Calu3 (cell line): Measurements from ENCODE around the gene AFF4. TPM values are rescaled to one million over a fixed set of nuclear protein-coding genes. Genes with fewer than 3 reads are reported as not detected.
"Not testable (repeated sequence)": the region's sequence is repeated elsewhere in the genome, so short reads cannot be mapped to it uniquely, and the experiment has no call there.

ENCODE experiments used
- BruUV-seq: library from RNA; stranded (reverse); fragments of 400-500 nt; replicated peaks from 2 replicates; lab custom pipeline; 2021; lab: Mats Ljungman, UMichigan
- CTCF ChIA-PET: fragments of 300-600 bp; sonication (Branson Sonifier 250); formaldehyde crosslinking; loops from one replicate; lab custom pipeline; 2022; ENCODE audit warnings: antibody characterized with exemption; lab: Charles Lee
- DNase-seq: peaks from one replicate; pipeline ENCODE4 v3.0.0; 2022
- H3K27ac Mint-ChIP-seq: one replicate; pipeline ENCODE4 v1.8.0; 2022; ENCODE audit warnings: mixed read lengths; ENCODE audit not compliant: unreplicated experiment
- H3K27me3 Mint-ChIP-seq: one replicate; pipeline ENCODE4 v1.8.0; 2022; ENCODE audit warnings: mixed read lengths; ENCODE audit not compliant: unreplicated experiment
- H3K36me3 Mint-ChIP-seq: one replicate; pipeline ENCODE4 v1.8.0; 2022; ENCODE audit warnings: mild to moderate bottlenecking, moderate library complexity, mixed read lengths; ENCODE audit not compliant: insufficient read depth, unreplicated experiment
- H3K4me1 Mint-ChIP-seq: one replicate; pipeline ENCODE4 v1.8.0; 2022; ENCODE audit warnings: mild to moderate bottlenecking, low read depth, mixed read lengths; ENCODE audit not compliant: unreplicated experiment
- H3K4me3 Mint-ChIP-seq: one replicate; pipeline ENCODE4 v1.8.0; 2022; ENCODE audit warnings: mild to moderate bottlenecking, low read depth, moderate library complexity, mixed read lengths; ENCODE audit not compliant: unreplicated experiment
- H3K9me3 Mint-ChIP-seq: one replicate; pipeline ENCODE4 v1.8.0; 2022; ENCODE audit warnings: low read depth, mixed read lengths; ENCODE audit not compliant: unreplicated experiment
- intact Hi-C: fragments of 100-400 bp; cut with micrococcal nuclease; formaldehyde crosslinking; loops from one replicate; pipeline ENCODE4 v1.10.0; 2022; ENCODE audit not compliant: unreplicated experiment
- total RNA-seq: library from RNA; stranded (reverse); gene quantifications from 2 replicates; pipeline ENCODE4 v1.2.3, GENCODE V29; 2022
- TF ChIP-seq, protein P1 (sequence below): fragments of 200-600 bp; IDR thresholded peaks from one replicate; pipeline ENCODE4 v1.8.0; 2022; ENCODE audit warnings: antibody characterized with exemption; ENCODE audit not compliant: unreplicated experiment

The AFF4 gene
- total RNA-seq, 1 experiment from 2014 or later, result 87.1 TPM

- CTCF ChIA-PET, result no interaction called here
- intact Hi-C loops, result no loop called here
- Mint-ChIP-seq H3K4me3 (no peak overlapping the region), H3K27ac (no peak overlapping the region), H3K27me3 (no peaks in the 10 kb centered on the region), H3K36me3 (peaks cover 4% of the 10 kb centered on the region), H3K9me3 (no peaks in the 10 kb centered on the region), H3K4me1 (no peaks in the 10 kb centered on the region)
- no peak for DNase-seq
- TF ChIP-seq, protein P1, sequence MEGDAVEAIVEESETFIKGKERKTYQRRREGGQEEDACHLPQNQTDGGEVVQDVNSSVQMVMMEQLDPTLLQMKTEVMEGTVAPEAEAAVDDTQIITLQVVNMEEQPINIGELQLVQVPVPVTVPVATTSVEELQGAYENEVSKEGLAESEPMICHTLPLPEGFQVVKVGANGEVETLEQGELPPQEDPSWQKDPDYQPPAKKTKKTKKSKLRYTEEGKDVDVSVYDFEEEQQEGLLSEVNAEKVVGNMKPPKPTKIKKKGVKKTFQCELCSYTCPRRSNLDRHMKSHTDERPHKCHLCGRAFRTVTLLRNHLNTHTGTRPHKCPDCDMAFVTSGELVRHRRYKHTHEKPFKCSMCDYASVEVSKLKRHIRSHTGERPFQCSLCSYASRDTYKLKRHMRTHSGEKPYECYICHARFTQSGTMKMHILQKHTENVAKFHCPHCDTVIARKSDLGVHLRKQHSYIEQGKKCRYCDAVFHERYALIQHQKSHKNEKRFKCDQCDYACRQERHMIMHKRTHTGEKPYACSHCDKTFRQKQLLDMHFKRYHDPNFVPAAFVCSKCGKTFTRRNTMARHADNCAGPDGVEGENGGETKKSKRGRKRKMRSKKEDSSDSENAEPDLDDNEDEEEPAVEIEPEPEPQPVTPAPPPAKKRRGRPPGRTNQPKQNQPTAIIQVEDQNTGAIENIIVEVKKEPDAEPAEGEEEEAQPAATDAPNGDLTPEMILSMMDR, result no peak
- no TSS peak for BruUV-seq
Observed at GRCh38 chr5:132998556-132998955, 35.1 kb upstream of the AFF4 start.

- DNase-seq, result no peak
- no peaks in the 10 kb centered on the region for H3K4me1 Mint-ChIP-seq
- TF ChIP-seq, protein P1, result no peak
- H3K27me3 Mint-ChIP-seq, result no peaks in the 10 kb centered on the region
- no peaks in the 10 kb centered on the region for H3K36me3 Mint-ChIP-seq
- BruUV-seq, result no TSS peak
- H3K27ac Mint-ChIP-seq, result peak overlapping the region; percentile 47
- no peak overlapping the region for H3K4me3 Mint-ChIP-seq
- CTCF ChIA-PET, result no interaction called here
- no peaks in the 10 kb centered on the region for H3K9me3 Mint-ChIP-seq
- intact Hi-C loops, result no loop called here
Observed at GRCh38 chr5:132996307-132996706, 32.9 kb upstream of the AFF4 start.

GRCh38 chr5:132987531-132988408, 24.3 kb upstream of the AFF4 start:
- Mint-ChIP-seq H3K4me1 (no peaks in the 10 kb centered on the region), H3K27me3 (no peaks in the 10 kb centered on the region), H3K9me3 (no peaks in the 10 kb centered on the region), H3K27ac (no peak overlapping the region), H3K4me3 (no peak overlapping the region), H3K36me3 (no peaks in the 10 kb centered on the region)
- DNase-seq, result no peak
- CTCF ChIA-PET, result no interaction called here
- TF ChIP-seq, protein P1, result no peak
- intact Hi-C loops, result no loop called here
- no TSS peak for BruUV-seq

DNA sequence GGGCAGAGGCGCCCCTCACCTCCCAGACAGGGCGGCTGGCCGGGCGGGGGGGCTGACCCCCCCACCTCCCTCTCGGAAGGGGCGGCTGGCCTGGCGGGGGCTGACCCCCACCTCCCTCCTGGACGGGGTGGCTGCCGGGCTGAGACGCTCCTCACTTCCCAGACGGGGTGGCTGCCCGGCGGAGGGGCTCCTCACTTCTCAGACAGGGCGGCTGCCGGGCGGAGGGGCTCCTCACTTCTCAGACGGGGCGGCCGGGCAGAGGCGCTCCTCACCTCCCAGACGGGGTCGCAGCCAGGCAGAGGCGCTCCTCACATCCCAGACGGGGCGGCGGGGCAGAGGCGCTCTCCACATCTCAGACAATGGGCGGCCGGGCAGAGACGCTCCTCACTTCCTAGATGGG, 19.5 kb upstream of the AFF4 start:
- DNase-seq, CTCF ChIA-PET, H3K27ac Mint-ChIP-seq, BruUV-seq, H3K27me3 Mint-ChIP-seq, intact Hi-C loops, H3K36me3 Mint-ChIP-seq, H3K4me3 Mint-ChIP-seq, H3K9me3 Mint-ChIP-seq, H3K4me1 Mint-ChIP-seq: not testable (repeated sequence)

- Mint-ChIP-seq H3K4me3 (no peak overlapping the region), H3K4me1 (no peaks in the 10 kb centered on the region), H3K27ac (no peak overlapping the region), H3K36me3 (no peaks in the 10 kb centered on the region), H3K9me3 (peaks cover 3% of the 10 kb centered on the region), H3K27me3 (no peaks in the 10 kb centered on the region)
- no TSS peak for BruUV-seq
- TF ChIP-seq, protein P1, result no peak
- CTCF ChIA-PET, result no interaction called here
- no peak for DNase-seq
- intact Hi-C loops, result no loop called here
Observed at GRCh38 chr5:132981288-132981687, 17.9 kb upstream of the AFF4 start.
